ENCODE results near the gene SMURF2. TPM values are rescaled to one million over a fixed set of nuclear protein-coding genes. Genes with fewer than 3 reads are reported as not detected.

SMURF2 gene
- 736 and 774 TPM in 2 replicates for total RNA-seq (2012; rRNA removed)
- 119 and 131 TPM in 2 replicates for polyA plus RNA-seq (2012; rRNA removed)
- 23.6 and 30.3 TPM in 2 replicates for polyA plus RNA-seq (2012; cell fraction: cytosol; rRNA removed)
- 34.4 and 346 TPM in 2 replicates for polyA plus RNA-seq (2012; cell fraction: nucleus; rRNA removed; ENCODE audit: low replicate concordance)
- Bru-seq, nascent RNA: percentile 100 among the genes with signal in this experiment
- percentile 100 among the genes with signal in this experiment for BruChase-seq, experiment 1, labeled RNA remaining after a 6-hour chase
- percentile 99 among the genes with signal in this experiment for BruChase-seq, experiment 2, labeled RNA remaining after a 2-hour chase
- long read RNA-seq, full-length matches to known transcripts: 264 of 548 reads
- long read RNA-seq, partial matches to known transcripts: 115 of 548 reads
- long read RNA-seq, other reads (novel, unspliced or antisense): 169 of 548 reads

GRCh38 chr17:64661976-64662773 lies at the start of gene SMURF2:
Gene SMURF2, minus strand, starts transcription at chr17:64662307. Its CDS starts 427 bp downstream, at chr17:64661880.
- H3K9me1 ChIP-seq (ENCODE audit: insufficient read depth, low read length): no peaks in the 10 kb centered on the region
- peak within 1 kb of the TSS; percentile 85 for H3K4me3 ChIP-seq (ENCODE audit: insufficient read depth, low read depth, low read length)
- peak within 1 kb of the TSS; percentile 86 for H4K91ac ChIP-seq (ENCODE audit: insufficient read depth, low read depth, low read length)
- ATAC-seq (ENCODE audit: low read depth) (peak; percentile 82), DNase-seq (peak; percentile 61)
- peak within 1 kb of the TSS; percentile 99 for H3K27ac ChIP-seq (ENCODE audit: insufficient read depth, low read length)
- peak within 1 kb of the TSS; percentile 83 for H2AFZ ChIP-seq (replicated peaks; ENCODE audit: low read length, poor library complexity)
- H2AK9ac ChIP-seq (replicated peaks; ENCODE audit: low read depth, low read length, poor library complexity): peak within 1 kb of the TSS; percentile 95
- 0% methylated on average over 35 of the region's 95 CpGs; no CpG with 5 or more reads in 1 of the 2 experiments for WGBS, 2 experiments (ENCODE audit: extremely low coverage in 2 of 2, insufficient read length in 1 of 2)
- CTCF ChIA-PET: no interaction called here
- in situ Hi-C loops (cut with MboI; ENCODE audit: low sequenced_read_pairs) (loop anchor here (5.0 kb wide), 1 partner anchor 70 kb away; no protein-coding TSS in a partner anchor), dilution Hi-C loops (cut with HindIII; ENCODE audit: low sequenced_read_pairs, unreplicated experiment) (no loop called here), intact Hi-C loops (cut with micrococcal nuclease) (loop anchor here (2.0 to 5.0 kb wide), 3 partner anchors 21 to 77 kb away; no protein-coding TSS in a partner anchor)
- peak within 1 kb of the TSS; percentile 86 for H3K56ac ChIP-seq (ENCODE audit: extremely low read depth, insufficient read depth, low read length)
- peaks cover 3% of the 10 kb centered on the region for H3K36me3 ChIP-seq (ENCODE audit: control insufficient read depth, insufficient read depth, low read length)
- H3K9ac ChIP-seq (ENCODE audit: low read depth, low read length): peak within 1 kb of the TSS; percentile 100
- peak within 1 kb of the TSS; percentile 91 for H3K23ac ChIP-seq (ENCODE audit: low read depth, low read length)
- TF ChIP-seq MAFK (IDR thresholded peaks at IDR 0.05; ENCODE audit: low read depth, low read length): no peak
- no peak for TF ChIP-seq MXI1 (IDR thresholded peaks at IDR 0.05; ENCODE audit: borderline replicate concordance, low read depth, low read length)
- TF ChIP-seq RCOR1 (IDR thresholded peaks at IDR 0.05; ENCODE audit: insufficient replicate concordance, low read length): no peak
- no peak for TF ChIP-seq NFE2L2 (IDR thresholded peaks at IDR 0.05; ENCODE audit: low read depth, low read length)
- no peak for TF ChIP-seq CHD1 (IDR thresholded peaks at IDR 0.05; ENCODE audit: low read depth, low read length)
- no peak for TF ChIP-seq FOS (IDR thresholded peaks at IDR 0.05; ENCODE audit: low read depth, low read length)
- no peak for TF ChIP-seq CEBPB (IDR thresholded peaks at IDR 0.05; ENCODE audit: low read depth, low read length)
- TF ChIP-seq MAZ (IDR thresholded peaks at IDR 0.05; ENCODE audit: borderline replicate concordance, low read depth, low read length): peak; percentile 82; the same call in 1 of the 2 replicates
- no peak for TF ChIP-seq RFX5 (IDR thresholded peaks at IDR 0.05; ENCODE audit: low read depth, low read length)
- TF ChIP-seq USF2 (IDR thresholded peaks at IDR 0.05; ENCODE audit: low read depth, low read length): no peak
- no peak for TF ChIP-seq RAD21 (IDR thresholded peaks at IDR 0.05; ENCODE audit: low read length)
- TF ChIP-seq POLR2A (IDR thresholded peaks at IDR 0.05; ENCODE audit: low read depth, low read length): peak; percentile 96
- no peak for TF ChIP-seq SMC3 (IDR thresholded peaks at IDR 0.05; ENCODE audit: low read depth, low read length)
- H3K14ac ChIP-seq (replicated peaks; ENCODE audit: low read depth, low read length): peak within 1 kb of the TSS; percentile 99
- H4K8ac ChIP-seq (ENCODE audit: low read depth in 2 of 2, low read length in 2 of 2): peak within 1 kb of the TSS; percentile 81 to 91
- H3K4ac ChIP-seq (ENCODE audit: low read depth, low read length): peak within 1 kb of the TSS; percentile 94
- H3K9me3 ChIP-seq (ENCODE audit: control insufficient read depth, insufficient read depth, low read length): no peaks in the 10 kb centered on the region
- H2AK5ac ChIP-seq (ENCODE audit: low read depth, low read length): peak within 1 kb of the TSS; percentile 89
- peak within 1 kb of the TSS; percentile 91; the same call in 2 of the 3 replicates for H2BK15ac ChIP-seq (ENCODE audit: low read depth, low read length)
- peaks cover 11% of the 10 kb centered on the region for H3K4me1 ChIP-seq (ENCODE audit: control insufficient read depth, insufficient read depth, low read length)
- H3K79me1 ChIP-seq (ENCODE audit: low read depth in 1 of 2, low read length in 2 of 2): peaks cover 7 to 19% of the 10 kb centered on the region in 2 experiments; a peak in 3 of 4 replicates
- peak within 1 kb of the TSS; percentile 97 for H2BK5ac ChIP-seq (ENCODE audit: low read depth, low read length, poor library complexity, severe bottlenecking)
- H2BK120ac ChIP-seq (ENCODE audit: low read depth, low read length): peak within 1 kb of the TSS; percentile 83
- peak within 1 kb of the TSS; percentile 60; the same call in 1 of the 2 replicates for H2BK20ac ChIP-seq (ENCODE audit: low read depth, low read length)
- H3K4me2 ChIP-seq (ENCODE audit: low read depth, low read length): peak within 1 kb of the TSS; percentile 94
- peak within 1 kb of the TSS; percentile 96 for H4K5ac ChIP-seq (ENCODE audit: low read depth, low read length)
- H4K20me1 ChIP-seq (ENCODE audit: insufficient read depth, low read length): peaks cover 33% of the 10 kb centered on the region
- peak within 1 kb of the TSS; percentile 86 for H3K18ac ChIP-seq (ENCODE audit: low read depth, low read length)
- TSS peak; percentile 84 for BruUV-seq (replicated peaks)
- H3K27me3 ChIP-seq (ENCODE audit: control insufficient read depth, insufficient read depth, low read length): no peaks in the 10 kb centered on the region
- POLR2A ChIA-PET (ENCODE audit: unreplicated experiment): interaction anchor here (0.6 to 0.9 kb wide), 2 partner anchors 47 to 275 kb away, joined by 3 to 8 read pairs; no protein-coding TSS in a partner anchor

Measured in IMR-90 (cell line).